Endothelial cell of umbilical vein (primary cell): ENCODE results near the gene NIPSNAP2. TPM values are rescaled to one million over a fixed set of nuclear protein-coding genes. Genes with fewer than 3 reads are reported as not detected.
"Not testable (repeated sequence)": the region's sequence is repeated elsewhere in the genome, so short reads cannot be mapped to it uniquely, and the experiment has no call there.

Experiments used
- BruUV-seq: library from RNA; stranded (reverse); fragments of 400-500 nt; replicated peaks from 2 replicates; lab custom pipeline; 2021; lab: Mats Ljungman, UMichigan
- CTCF ChIA-PET: fragments of 300-600, 350-600 bp; sonication (Branson Sonifier 250); formaldehyde crosslinking; loops from one replicate; lab custom pipeline; 2021; ENCODE audit warnings: antibody characterized with exemption, inconsistent platforms; lab: Charles Lee
- POLR2A ChIA-PET: fragments of 300-600, 350-600 bp; sonication (Branson Sonifier 250); formaldehyde crosslinking; loops from one replicate; lab custom pipeline; 2021; ENCODE audit warnings: antibody characterized with exemption, inconsistent platforms; lab: Charles Lee
- DNase-seq: peaks from one replicate; pipeline ENCODE4 v3.0.0-alpha.2; 2011; ENCODE audit warnings: low read depth, low spot score
- FAIRE-seq: peaks from 2 replicates; lab custom pipeline; 2011; peaks lifted over from hg19 to GRCh38; lab: Jason Lieb, UNC
- H2AFZ ChIP-seq: 2 replicates; pipeline ENCODE4 v1.6.0; 2012; ENCODE audit warnings: low read depth, low read length, control low read depth, inconsistent platforms
- H3K27ac ChIP-seq: 2 replicates; pipeline ENCODE4 v1.5.1; 2011; ENCODE audit warnings: low read depth, mild to moderate bottlenecking, control low read depth, low read length, moderate library complexity; ENCODE audit not compliant: insufficient read depth
- H3K27me3 ChIP-seq, 2 experiments: 2 replicates each; pipeline versions ENCODE4 v1.6.0 to v1.6.1; 2011; ENCODE audit warnings: low read length in 2 of 2, mixed read lengths in 1 of 2; ENCODE audit not compliant: control insufficient read depth in 2 of 2, insufficient read depth in 2 of 2
- H3K36me3 ChIP-seq, 2 experiments: 2 replicates in 1 of 2; 3 replicates in 1 of 2; pipeline ENCODE4 v1.5.1; 2011; ENCODE audit warnings: low read length in 2 of 2, mild to moderate bottlenecking in 1 of 2, moderate library complexity in 1 of 2; ENCODE audit not compliant: control insufficient read depth in 2 of 2, insufficient read depth in 2 of 2; ENCODE audit errors: extremely low read depth in 1 of 2
- H3K4me1 ChIP-seq: 3 replicates; pipeline ENCODE4 v1.5.1; 2011; ENCODE audit warnings: mild to moderate bottlenecking, low read length; ENCODE audit not compliant: control insufficient read depth, insufficient read depth; ENCODE audit errors: extremely low read depth
- H3K4me2 ChIP-seq: 2 replicates; pipeline ENCODE4 v1.6.1; 2011; ENCODE audit warnings: low read length, control low read depth, mixed read lengths; ENCODE audit not compliant: insufficient read depth
- H3K4me3 ChIP-seq, 3 experiments: fragments of 200-600 bp in 1 of 3; sonication (generic), shearing (Covaris generic) in 1 of 3; replicated peaks in 1 of 3; 2 replicates each; pipeline ENCODE4 v1.5.1; 2011 to 2016; ENCODE audit warnings: control low read depth in 3 of 3, low read length in 3 of 3, mild to moderate bottlenecking in 2 of 3, inconsistent platforms in 1 of 3, low read depth in 1 of 3, moderate library complexity in 1 of 3; ENCODE audit not compliant: insufficient read depth in 1 of 3
- H3K79me2 ChIP-seq: 2 replicates; pipeline ENCODE4 v1.6.0; 2012; ENCODE audit warnings: low read length, inconsistent platforms; ENCODE audit not compliant: control insufficient read depth, insufficient read depth
- H3K9ac ChIP-seq: replicated peaks from 2 replicates; pipeline ENCODE3; 2011; ENCODE audit warnings: low read length, control low read depth; ENCODE audit not compliant: insufficient read depth; ENCODE audit errors: extremely low read depth
- H3K9me1 ChIP-seq: replicated peaks from 3 replicates; pipeline ENCODE4 v1.6.0; 2011; ENCODE audit warnings: mild to moderate bottlenecking, low read length; ENCODE audit not compliant: control insufficient read depth, insufficient read depth; ENCODE audit errors: extremely low read depth
- H3K9me3 ChIP-seq: replicated peaks from 2 replicates; pipeline ENCODE4 v1.5.1; 2012; ENCODE audit warnings: low read length, inconsistent platforms; ENCODE audit not compliant: control insufficient read depth, insufficient read depth
- H4K20me1 ChIP-seq: replicated peaks from 2 replicates; pipeline ENCODE3; 2011; ENCODE audit warnings: mild to moderate bottlenecking, low read length; ENCODE audit not compliant: control insufficient read depth, insufficient read depth; ENCODE audit errors: extremely low read depth
- CTCF ChIP-seq, 2 donors: IDR thresholded peaks; 1 replicate in 1 of 2; 2 replicates in 1 of 2; pipeline ENCODE4 v1.5.1; 2011; ENCODE audit warnings: low read length in 2 of 2, mild to moderate bottlenecking in 2 of 2, moderate library complexity in 2 of 2, control low read depth in 1 of 2, inconsistent platforms in 1 of 2, low read depth in 1 of 2; ENCODE audit not compliant: insufficient read depth in 1 of 2; ENCODE audit errors: extremely low read depth in 1 of 2
- EZH2 ChIP-seq: IDR thresholded peaks from 2 replicates; pipeline ENCODE4 v1.6.1; 2012; ENCODE audit warnings: borderline replicate concordance, low read depth, mild to moderate bottlenecking, moderate library complexity, low read length, inconsistent platforms; ENCODE audit not compliant: severe bottlenecking
- FOS ChIP-seq: IDR thresholded peaks from 2 replicates; pipeline ENCODE4 v1.6.1; 2011; ENCODE audit warnings: mild to moderate bottlenecking, low read length, moderate library complexity, borderline replicate concordance; ENCODE audit not compliant: insufficient read depth
- GATA2 ChIP-seq: IDR thresholded peaks from 2 replicates; pipeline ENCODE4 v1.7.0; 2011; ENCODE audit warnings: low read depth, mild to moderate bottlenecking, moderate library complexity, mixed read lengths, low read length; ENCODE audit not compliant: insufficient read length, insufficient read depth
- JUN ChIP-seq: IDR thresholded peaks from 2 replicates; pipeline ENCODE4 v1.6.1; 2011; ENCODE audit warnings: borderline replicate concordance, low read depth; ENCODE audit not compliant: insufficient read length, insufficient read depth
- MYC ChIP-seq: IDR thresholded peaks from one replicate; pipeline ENCODE4 v1.6.1; 2011; ENCODE audit warnings: mild to moderate bottlenecking, low read depth, low read length
- POLR2A ChIP-seq: IDR thresholded peaks from 2 replicates; pipeline ENCODE4 v1.6.1; 2012; ENCODE audit warnings: low read depth, mild to moderate bottlenecking, control low read depth, low read length
- POLR2AphosphoS5 ChIP-seq: IDR thresholded peaks from 2 replicates; pipeline ENCODE4 v1.6.1; 2012; ENCODE audit warnings: low read depth, mild to moderate bottlenecking, control low read depth, low read length, moderate library complexity; ENCODE audit not compliant: insufficient read depth
- dilution Hi-C: fragments of 300-500 bp; cut with MboI; formaldehyde crosslinking; loops from one replicate; pipeline ENCODE4 v1.15.0; 2019; ENCODE audit warnings: low sequenced_read_pairs; ENCODE audit not compliant: extremely low pct_ligation_motif_present
- intact Hi-C: fragments of 100-400 bp; cut with micrococcal nuclease; formaldehyde crosslinking; loops from one replicate; pipeline ENCODE4 v1.10.0; 2022
- polyA plus RNA-seq, 4 experiments: library from polyadenylated mRNA; depleted of rRNA in 3 of 4; stranded (reverse) in 3 of 4; unstranded in 1 of 4; fragments of >200 nt; gene quantifications; 2 replicates each; pipeline versions ENCODE4 v1.2.1 to v1.2.3, GENCODE V29; 2011 to 2012; ENCODE audit warnings: missing spikeins in 1 of 4
- total RNA-seq: library from RNA; stranded (reverse); gene quantifications from 2 replicates; pipeline ENCODE4 v1.2.3, GENCODE V29; 2021
- TF ChIP-seq, protein P1 (sequence below): IDR thresholded peaks from 2 replicates; pipeline ENCODE4 v1.6.1; 2011; ENCODE audit not compliant: insufficient read depth, insufficient read length

NIPSNAP2 gene
- total and polyA plus RNA-seq, 2 donors (not counting 3 experiments of a cell fraction or from before 2014, with no cell fraction given), result 29.7 to 50.5 TPM

DNA sequence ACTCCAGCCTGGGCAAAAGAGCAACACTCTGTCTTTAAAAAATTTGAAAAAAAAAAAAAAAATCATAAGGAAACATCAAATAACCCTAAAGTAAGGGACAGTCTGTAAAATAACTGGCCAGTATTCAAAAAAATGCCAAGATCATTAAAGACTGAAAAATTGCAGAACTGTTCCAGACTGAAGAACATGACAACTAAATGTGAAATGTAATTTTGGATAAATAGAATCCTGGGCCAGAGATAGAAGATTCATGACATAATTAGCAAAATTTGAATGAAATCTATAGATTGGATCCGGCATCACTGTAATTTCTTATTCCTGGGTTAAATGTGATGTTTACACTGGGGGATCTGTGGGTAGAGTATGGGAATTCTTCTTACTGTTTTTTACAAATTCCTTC lies 83.9 kb downstream of the NIPSNAP2 start:
- dilution Hi-C loops (no loop called here), intact Hi-C loops (no loop called here)
- FAIRE-seq (no peak), DNase-seq (no peak)
- Histone ChIP-seq H3K4me3 (no peak overlapping the region), H3K79me2 (peaks cover 30% of the 10 kb centered on the region), H2AFZ (no peak overlapping the region), H4K20me1 (no peaks in the 10 kb centered on the region), H3K9ac (no peak overlapping the region), H3K27me3 (no peaks in the 10 kb centered on the region), H3K9me1 (no peaks in the 10 kb centered on the region), H3K36me3 (peaks cover 2 to 3% of the 10 kb centered on the region in 2 experiments), H3K4me1 (peaks cover 33% of the 10 kb centered on the region), H3K4me2 (no peak overlapping the region), H3K27ac (peak overlapping the region; percentile 94), H3K9me3 (no peaks in the 10 kb centered on the region)
- ChIA-PET CTCF (no interaction called here), POLR2A (no interaction called here)
- TF ChIP-seq, protein P1, sequence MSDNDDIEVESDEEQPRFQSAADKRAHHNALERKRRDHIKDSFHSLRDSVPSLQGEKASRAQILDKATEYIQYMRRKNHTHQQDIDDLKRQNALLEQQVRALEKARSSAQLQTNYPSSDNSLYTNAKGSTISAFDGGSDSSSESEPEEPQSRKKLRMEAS, result no peak
- TF ChIP-seq GATA2 (no peak), FOS (no peak), POLR2AphosphoS5 (no peak), POLR2A (no peak), JUN (no peak), MYC (no peak), EZH2 (no peak), CTCF (IDR thresholded peaks at IDR 0.05; ENCODE audit: extremely low read depth in 1 of 2, insufficient read depth in 1 of 2, low read depth in 1 of 2, low read length in 2 of 2) (no peak)
- BruUV-seq, result no TSS peak

GRCh38 chr7:56048763-56049162 lies 84.4 kb downstream of the NIPSNAP2 start:
- intact Hi-C loops, H3K27me3 ChIP-seq, H3K9ac ChIP-seq, H3K9me3 ChIP-seq, H4K20me1 ChIP-seq, POLR2A ChIA-PET, CTCF ChIA-PET, H3K36me3 ChIP-seq, H2AFZ ChIP-seq, H3K9me1 ChIP-seq, FAIRE-seq, DNase-seq, H3K4me2 ChIP-seq, H3K27ac ChIP-seq, dilution Hi-C loops, BruUV-seq, H3K4me3 ChIP-seq: not testable (repeated sequence)
- peaks cover 35% of the 10 kb centered on the region for H3K79me2 ChIP-seq
- H3K4me1 ChIP-seq, result peaks cover 38% of the 10 kb centered on the region
